ES-I3 (cell line): ENCODE results near the gene POU1F1.
"Not testable (repeated sequence)": the region's sequence is repeated elsewhere in the genome, so short reads cannot be mapped to it uniquely, and the experiment has no call there.

ENCODE experiments used
- H3K36me3 ChIP-seq: 2 replicates; pipeline ENCODE4 v1.6.1; 2013; ENCODE audit warnings: mild to moderate bottlenecking, low read length, control low read depth, moderate library complexity; ENCODE audit not compliant: insufficient read depth
- H3K4me1 ChIP-seq: 2 replicates; pipeline ENCODE4 v1.6.1; 2013; ENCODE audit warnings: mild to moderate bottlenecking, control low read depth, low read length; ENCODE audit not compliant: insufficient read depth
- H3K9ac ChIP-seq: 2 replicates; pipeline ENCODE4 v1.6.1; 2013; ENCODE audit warnings: low read depth, mild to moderate bottlenecking, low read length, moderate library complexity
- H3K9me3 ChIP-seq: 2 replicates; pipeline ENCODE4 v1.6.1; 2013; ENCODE audit warnings: mild to moderate bottlenecking, low read length, moderate library complexity; ENCODE audit not compliant: control insufficient read depth, insufficient read depth

Gene POU1F1

GRCh38 chr3:87272718-87273341, 3.6 kb downstream of the POU1F1 start:
- H3K9ac ChIP-seq: no peak overlapping the region

DNA sequence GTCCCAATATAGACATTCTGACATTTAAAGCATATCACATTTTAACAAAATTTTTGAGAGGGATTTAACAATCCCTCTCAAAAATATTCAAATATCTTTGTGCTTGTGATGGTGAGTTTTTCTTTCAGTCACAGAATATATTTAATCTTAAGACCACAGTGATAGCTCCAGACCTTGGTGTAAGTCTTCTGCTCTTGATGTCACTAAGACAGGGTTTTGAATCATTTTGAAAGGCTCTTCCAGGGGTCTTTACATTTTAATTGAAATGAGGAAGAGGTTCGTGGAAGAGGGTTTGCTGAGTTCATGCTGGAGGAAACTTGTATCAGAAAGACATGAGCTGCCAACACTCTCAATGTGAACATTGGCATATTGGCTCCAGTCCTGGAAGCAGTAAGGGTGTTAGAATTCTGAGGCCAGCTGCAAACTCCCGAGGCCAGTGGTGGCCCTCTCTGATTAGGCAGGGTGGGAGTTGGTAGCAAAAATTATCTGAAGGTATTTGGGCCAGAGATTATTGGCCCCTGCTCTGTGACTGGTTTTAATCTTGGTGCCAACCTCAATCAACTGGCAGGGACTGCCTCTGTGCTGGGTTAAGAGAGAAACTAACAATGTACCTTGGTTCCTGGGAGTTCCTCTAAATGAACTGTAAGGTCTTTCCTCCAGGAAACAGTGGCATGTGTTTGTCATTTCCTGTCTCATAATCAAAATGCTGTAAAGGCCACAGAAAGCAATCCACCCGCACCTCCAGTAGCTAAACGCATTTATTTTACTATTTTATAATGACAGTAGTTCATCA, 5.3 kb downstream of the POU1F1 start:
- H3K9ac ChIP-seq: no peak overlapping the region
- H3K4me1 ChIP-seq: no peaks in the 10 kb centered on the region
- no peaks in the 10 kb centered on the region for H3K9me3 ChIP-seq
- H3K36me3 ChIP-seq: no peaks in the 10 kb centered on the region

More at GRCh38 chr3:87272718-87273341, 3.6 kb downstream of the POU1F1 start:
- Histone ChIP-seq H3K36me3 (no peaks in the 10 kb centered on the region), H3K4me1 (no peaks in the 10 kb centered on the region), H3K9me3 (no peaks in the 10 kb centered on the region)

DNA sequence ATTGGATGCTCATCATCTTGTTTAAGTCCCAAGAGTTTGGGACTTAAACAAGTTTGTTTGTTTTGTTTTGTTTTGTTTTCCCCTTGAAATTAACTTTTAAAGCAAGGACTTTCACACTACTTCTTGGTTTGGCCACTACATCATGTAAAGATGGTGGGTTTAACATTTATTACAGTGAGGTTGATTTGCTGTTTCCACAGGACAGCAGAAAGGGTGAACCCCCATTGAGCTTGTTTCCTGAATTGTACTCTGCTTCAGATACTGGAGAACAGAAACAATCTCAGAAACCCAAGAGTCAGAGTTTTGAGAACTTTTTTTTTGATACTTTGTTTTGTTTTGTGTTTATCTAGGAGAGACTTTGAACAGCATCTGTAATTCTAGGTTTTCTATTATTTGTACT, 6.7 kb downstream of the POU1F1 start:
- Histone ChIP-seq H3K9me3 (no peaks in the 10 kb centered on the region), H3K4me1 (no peaks in the 10 kb centered on the region), H3K9ac (no peak overlapping the region), H3K36me3 (no peaks in the 10 kb centered on the region)

GRCh38 chr3:87268646-87269211, 7.7 kb downstream of the POU1F1 start:
- H3K36me3 ChIP-seq: no peaks in the 10 kb centered on the region
- H3K9ac ChIP-seq: no peak overlapping the region
- no peaks in the 10 kb centered on the region for H3K4me1 ChIP-seq
- H3K9me3 ChIP-seq: no peaks in the 10 kb centered on the region

DNA sequence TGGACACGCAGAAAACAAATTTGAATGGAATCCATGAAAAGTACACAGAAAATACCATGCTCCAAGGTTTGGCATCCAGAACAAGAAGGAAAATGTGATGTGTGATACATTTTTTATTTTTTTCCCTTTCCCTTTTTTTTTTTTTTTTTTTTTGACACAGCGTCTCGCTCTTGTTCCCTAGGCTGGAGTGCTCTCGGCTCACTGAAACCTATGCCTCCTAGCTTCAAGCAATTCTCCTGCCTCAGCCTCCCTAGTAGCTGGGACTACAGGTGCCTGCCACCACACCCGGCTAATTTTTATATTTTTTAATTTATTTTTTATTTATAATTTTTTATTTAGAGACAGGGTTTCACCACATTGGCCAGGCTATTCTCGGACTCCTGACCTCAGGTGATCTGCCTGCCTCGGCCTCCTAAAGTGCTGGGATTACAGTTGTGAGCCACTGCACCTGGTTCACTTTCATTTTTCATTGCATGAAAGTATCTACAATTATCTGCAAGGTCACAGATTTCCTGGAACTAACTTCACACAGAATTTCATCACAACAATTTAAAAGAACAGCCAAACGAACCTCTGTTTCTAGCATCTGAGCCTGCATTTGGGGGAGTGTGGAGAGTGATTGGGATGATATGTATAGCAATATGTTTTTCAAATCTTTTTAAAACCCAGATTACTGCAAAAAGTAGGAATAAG, 8.3 kb downstream of the POU1F1 start:
- Histone ChIP-seq H3K9ac (no peak overlapping the region), H3K4me1 (no peaks in the 10 kb centered on the region), H3K9me3 (no peaks in the 10 kb centered on the region), H3K36me3 (no peaks in the 10 kb centered on the region)

- H3K36me3 ChIP-seq: no peaks in the 10 kb centered on the region
- H3K9me3 ChIP-seq: no peaks in the 10 kb centered on the region
- no peaks in the 10 kb centered on the region for H3K4me1 ChIP-seq
- H3K9ac ChIP-seq: no peak overlapping the region
These were observed 14.5 kb downstream of the POU1F1 start for GRCh38 chr3:87261925-87262324.

GRCh38 chr3:87260270-87260669, 16.1 kb downstream of the POU1F1 start:
- H3K36me3 ChIP-seq: no peaks in the 10 kb centered on the region
- no peaks in the 10 kb centered on the region for H3K4me1 ChIP-seq
- H3K9ac ChIP-seq: no peak overlapping the region
- no peaks in the 10 kb centered on the region for H3K9me3 ChIP-seq

GRCh38 chr3:87250009-87250408, 26.4 kb downstream of the POU1F1 start:
- Histone ChIP-seq H3K36me3 (no peaks in the 10 kb centered on the region), H3K4me1 (no peaks in the 10 kb centered on the region), H3K9ac (no peak overlapping the region), H3K9me3 (no peaks in the 10 kb centered on the region)

GRCh38 chr3:87248831-87249230, 27.6 kb downstream of the POU1F1 start:
- Histone ChIP-seq H3K9ac (no peak overlapping the region), H3K4me1 (no peaks in the 10 kb centered on the region), H3K9me3 (no peaks in the 10 kb centered on the region), H3K36me3 (no peaks in the 10 kb centered on the region)

GRCh38 chr3:87248231-87248630, 28.2 kb downstream of the POU1F1 start:
- not testable (repeated sequence) for H3K9me3 ChIP-seq, H3K4me1 ChIP-seq, H3K9ac ChIP-seq, H3K36me3 ChIP-seq

- no peaks in the 10 kb centered on the region for H3K36me3 ChIP-seq
- no peaks in the 10 kb centered on the region for H3K4me1 ChIP-seq
- H3K9ac ChIP-seq: no peak overlapping the region
- H3K9me3 ChIP-seq: no peaks in the 10 kb centered on the region
These were observed 29.0 kb downstream of the POU1F1 start for GRCh38 chr3:87247430-87247773.

GRCh38 chr3:87246662-87247429, 29.5 kb downstream of the POU1F1 start:
- Histone ChIP-seq H3K9ac (no peak overlapping the region), H3K36me3 (no peaks in the 10 kb centered on the region), H3K4me1 (no peaks in the 10 kb centered on the region), H3K9me3 (no peaks in the 10 kb centered on the region)

DNA sequence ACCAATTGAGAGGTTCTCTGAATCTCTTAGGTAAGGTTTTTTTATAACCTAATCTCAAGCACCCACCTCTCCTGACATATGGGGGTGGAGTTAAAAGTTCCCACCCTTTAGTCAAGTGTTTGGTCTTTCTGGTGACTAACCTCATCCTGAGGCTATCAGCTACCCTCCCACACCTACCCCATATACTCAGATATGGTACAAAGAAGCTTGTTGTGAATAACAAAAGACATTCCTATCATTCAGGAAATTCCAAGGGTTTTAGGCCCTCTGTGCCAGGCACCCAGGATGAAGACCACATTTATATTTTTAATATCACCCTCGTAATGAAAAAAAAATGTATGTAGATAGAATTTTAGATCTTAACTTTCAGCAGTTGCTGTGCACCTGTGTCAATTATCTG, 40.3 kb downstream of the POU1F1 start:
- no peaks in the 10 kb centered on the region; the same call in 1 of the 2 replicates for H3K4me1 ChIP-seq

GRCh38 chr3:87233805-87234204, 42.6 kb downstream of the POU1F1 start:
- Histone ChIP-seq H3K4me1 (no peaks in the 10 kb centered on the region; the same call in 1 of the 2 replicates), H3K9ac (no peak overlapping the region), H3K36me3 (peaks cover 4% of the 10 kb centered on the region; the same call in 1 of the 2 replicates), H3K9me3 (peaks cover 13% of the 10 kb centered on the region)

More for the DNA sequence above, 40.3 kb downstream of the POU1F1 start:
- no peak overlapping the region for H3K9ac ChIP-seq
- H3K9me3 ChIP-seq: peaks cover 13% of the 10 kb centered on the region
- peaks cover 4% of the 10 kb centered on the region; the same call in 1 of the 2 replicates for H3K36me3 ChIP-seq
